ENCODE measurements around the gene MED17. TPM values are rescaled to one million over a fixed set of nuclear protein-coding genes. Genes with fewer than 3 reads are reported as not detected.
"Not testable (repeated sequence)": the region's sequence is repeated elsewhere in the genome, so short reads cannot be mapped to it uniquely, and the experiment has no call there.

The MED17 gene
- polyA plus RNA-seq, 1 experiment, result 23.1 TPM

DNA sequence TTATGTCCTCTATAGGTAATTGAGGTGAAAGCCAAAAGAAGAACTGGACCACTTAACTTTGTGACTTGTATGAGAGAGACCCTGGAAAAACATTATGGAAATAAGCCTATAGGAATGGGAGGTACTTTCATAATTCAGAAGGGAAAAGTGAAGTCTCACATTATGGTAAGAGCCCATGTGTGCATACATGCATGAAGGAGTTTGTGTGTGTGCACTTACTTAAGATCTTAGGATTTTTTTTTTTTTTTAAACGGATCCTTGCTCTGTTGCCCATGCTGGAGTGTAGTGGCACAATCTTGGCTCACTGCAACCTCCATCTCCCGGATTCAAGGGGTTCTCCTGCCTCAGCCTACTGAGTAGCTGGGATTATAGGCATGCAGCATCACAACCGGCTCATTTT is 26.8 kb upstream of the MED17 start:
- H3K27me3 ChIP-seq (ENCODE audit: control insufficient read depth, insufficient read depth, low read length), result no peaks in the 10 kb centered on the region
- DNase-seq (ENCODE audit: low read depth, low spot score), result no peak
- H3K4me3 ChIP-seq (ENCODE audit: low read depth, low read length), result no peak overlapping the region
- TF ChIP-seq, protein P1, sequence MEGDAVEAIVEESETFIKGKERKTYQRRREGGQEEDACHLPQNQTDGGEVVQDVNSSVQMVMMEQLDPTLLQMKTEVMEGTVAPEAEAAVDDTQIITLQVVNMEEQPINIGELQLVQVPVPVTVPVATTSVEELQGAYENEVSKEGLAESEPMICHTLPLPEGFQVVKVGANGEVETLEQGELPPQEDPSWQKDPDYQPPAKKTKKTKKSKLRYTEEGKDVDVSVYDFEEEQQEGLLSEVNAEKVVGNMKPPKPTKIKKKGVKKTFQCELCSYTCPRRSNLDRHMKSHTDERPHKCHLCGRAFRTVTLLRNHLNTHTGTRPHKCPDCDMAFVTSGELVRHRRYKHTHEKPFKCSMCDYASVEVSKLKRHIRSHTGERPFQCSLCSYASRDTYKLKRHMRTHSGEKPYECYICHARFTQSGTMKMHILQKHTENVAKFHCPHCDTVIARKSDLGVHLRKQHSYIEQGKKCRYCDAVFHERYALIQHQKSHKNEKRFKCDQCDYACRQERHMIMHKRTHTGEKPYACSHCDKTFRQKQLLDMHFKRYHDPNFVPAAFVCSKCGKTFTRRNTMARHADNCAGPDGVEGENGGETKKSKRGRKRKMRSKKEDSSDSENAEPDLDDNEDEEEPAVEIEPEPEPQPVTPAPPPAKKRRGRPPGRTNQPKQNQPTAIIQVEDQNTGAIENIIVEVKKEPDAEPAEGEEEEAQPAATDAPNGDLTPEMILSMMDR (IDR thresholded peaks at IDR 0.05; ENCODE audit: low read depth, low read length), result no peak
- H3K27ac ChIP-seq (ENCODE audit: low read depth, low read length), result no peak overlapping the region
- ChIA-PET POLR2A (no interaction called here), CTCF (no interaction called here)
- peaks cover 7% of the 10 kb centered on the region; the same call in 1 of the 2 replicates for H3K9me3 ChIP-seq (ENCODE audit: control insufficient read depth, insufficient read depth, low read length)

DNA sequence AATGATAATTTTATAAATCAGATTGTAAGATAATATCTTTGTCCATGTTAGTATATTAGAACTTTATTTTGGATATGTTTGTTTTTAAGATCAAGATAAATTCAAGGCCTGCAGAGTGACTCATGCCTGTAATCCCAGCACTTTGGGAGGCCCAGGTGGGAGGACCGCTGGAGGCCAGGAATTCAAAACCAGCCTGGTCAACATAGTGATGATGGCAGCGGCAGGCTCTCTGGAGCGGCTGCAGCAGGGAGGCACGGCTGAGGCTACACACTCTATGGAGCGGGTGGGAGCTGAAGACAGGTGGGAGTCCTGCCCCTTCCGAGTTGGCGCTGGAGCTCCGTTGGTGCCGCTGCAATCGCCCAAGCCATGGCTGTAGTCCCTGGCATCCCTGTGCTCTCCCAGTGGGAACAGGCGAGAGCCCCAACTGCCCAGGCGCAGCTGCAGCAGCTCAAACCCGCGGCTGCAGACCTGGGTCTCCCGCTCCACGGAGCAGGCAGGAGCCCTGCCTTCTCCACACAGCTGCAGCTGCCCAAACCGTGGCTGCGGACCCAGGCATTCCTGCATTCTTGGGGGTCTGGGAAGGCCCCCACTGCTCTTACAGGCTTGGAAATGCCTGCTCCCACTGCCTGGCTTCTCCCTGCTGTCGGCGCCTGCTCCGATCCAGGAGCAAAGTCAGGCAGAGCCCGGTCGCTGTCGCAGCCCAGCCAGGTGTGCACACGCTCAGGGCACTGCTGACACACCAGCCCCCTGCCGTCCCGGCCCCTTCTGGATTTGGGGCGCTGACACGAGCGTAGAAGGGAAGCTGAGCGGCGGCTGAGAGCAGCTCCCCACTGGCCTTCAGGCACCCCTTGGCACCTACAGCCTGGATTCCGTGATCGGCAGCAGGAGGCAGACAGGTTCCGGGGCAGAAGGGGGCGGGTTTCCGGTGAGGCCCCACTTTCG is 25.9 kb upstream of the MED17 start:
- DNase-seq (ENCODE audit: low read depth, low spot score), result no peak

GRCh38 chr11:93759123-93759522 is 25.0 kb upstream of the MED17 start:
- H3K9me3 ChIP-seq (ENCODE audit: control insufficient read depth, insufficient read depth, low read length); DNase-seq (ENCODE audit: low read depth, low spot score); POLR2A ChIA-PET; H3K4me3 ChIP-seq (ENCODE audit: low read depth, low read length); CTCF ChIA-PET; H3K27ac ChIP-seq (ENCODE audit: low read depth, low read length); H3K27me3 ChIP-seq (ENCODE audit: control insufficient read depth, insufficient read depth, low read length): not testable (repeated sequence)

More for the DNA sequence above, 25.9 kb upstream of the MED17 start:
- CTCF ChIA-PET, result no interaction called here
- H3K27ac ChIP-seq (ENCODE audit: low read depth, low read length), result no peak overlapping the region
- peaks cover 7% of the 10 kb centered on the region; the same call in 1 of the 2 replicates for H3K9me3 ChIP-seq (ENCODE audit: control insufficient read depth, insufficient read depth, low read length)
- H3K4me3 ChIP-seq (ENCODE audit: low read depth, low read length), result no peak overlapping the region
- TF ChIP-seq, protein P1 (IDR thresholded peaks at IDR 0.05; ENCODE audit: low read depth, low read length), result no peak
- POLR2A ChIA-PET, result no interaction called here
- H3K27me3 ChIP-seq (ENCODE audit: control insufficient read depth, insufficient read depth, low read length), result no peaks in the 10 kb centered on the region

GRCh38 chr11:93761910-93762309 is 22.2 kb upstream of the MED17 start:
- CTCF ChIA-PET, result interaction anchor here (2.6 kb wide), 1 partner anchor 22 kb away, joined by 8 read pairs; the partner anchor contains the start of gene MED17

DNA sequence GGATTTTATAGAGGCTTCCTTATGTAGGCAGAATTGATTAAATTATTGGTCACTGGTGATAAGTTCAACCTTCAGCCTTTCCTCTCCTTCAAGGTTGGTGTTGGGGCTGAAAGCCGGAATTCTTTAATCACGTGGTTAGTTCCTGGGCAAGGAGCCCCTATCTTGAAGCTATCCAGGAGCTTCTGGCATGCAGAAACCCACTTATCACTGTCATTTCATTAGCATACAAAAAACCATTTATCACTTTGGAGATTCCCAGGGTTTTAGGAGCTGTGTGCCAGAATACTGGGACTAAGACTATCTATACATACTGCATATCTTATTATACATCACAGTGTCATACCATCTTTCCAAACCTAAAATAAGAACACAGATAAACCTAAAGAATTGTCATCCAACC is 18.5 kb upstream of the MED17 start:
- POLR2A ChIA-PET, result no interaction called here
- Histone ChIP-seq H3K27ac (ENCODE audit: low read depth, low read length) (no peak overlapping the region), H3K27me3 (ENCODE audit: control insufficient read depth, insufficient read depth, low read length) (no peaks in the 10 kb centered on the region), H3K9me3 (ENCODE audit: control insufficient read depth, insufficient read depth, low read length) (peaks cover 4% of the 10 kb centered on the region; the same call in 1 of the 2 replicates), H3K4me3 (ENCODE audit: low read depth, low read length) (no peak overlapping the region)
- CTCF ChIA-PET, result no interaction called here
- DNase-seq (ENCODE audit: low read depth, low spot score), result no peak
- TF ChIP-seq, protein P1 (IDR thresholded peaks at IDR 0.05; ENCODE audit: low read depth, low read length), result no peak

More at GRCh38 chr11:93761910-93762309, 22.2 kb upstream of the MED17 start:
- no peak overlapping the region for H3K27ac ChIP-seq (ENCODE audit: low read depth, low read length)
- POLR2A ChIA-PET, result no interaction called here
- no peak overlapping the region for H3K4me3 ChIP-seq (ENCODE audit: low read depth, low read length)
- H3K9me3 ChIP-seq (ENCODE audit: control insufficient read depth, insufficient read depth, low read length), result peaks cover 7% of the 10 kb centered on the region; the same call in 1 of the 2 replicates
- no peaks in the 10 kb centered on the region for H3K27me3 ChIP-seq (ENCODE audit: control insufficient read depth, insufficient read depth, low read length)
- TF ChIP-seq, protein P1 (IDR thresholded peaks at IDR 0.05; ENCODE audit: low read depth, low read length), result no peak
- no peak for DNase-seq (ENCODE audit: low read depth, low spot score)
